HG02678 (cell line): Measurements from ENCODE around the gene EHMT1.
A peak's percentile ranks its signal among the peaks of the same experiment; 100 is the strongest.
"Not testable (repeated sequence)": the region's sequence is repeated elsewhere in the genome, so short reads cannot be mapped to it uniquely, and the experiment has no call there.

ENCODE experiments used
- ATAC-seq: cut with Tn5 transposase; IDR thresholded peaks from one replicate; pipeline ENCODE4 v1.9.1; 2021; ENCODE audit warnings: mild to moderate bottlenecking, moderate library complexity; ENCODE audit not compliant: unreplicated experiment

Gene EHMT1

GRCh38 chr9:137715321-137715720 lies 96.5 kb downstream of the EHMT1 start:
- no peak for ATAC-seq

GRCh38 chr9:137715866-137716693 lies 97.3 kb downstream of the EHMT1 start:
- not testable (repeated sequence) for ATAC-seq

GRCh38 chr9:137716694-137717287 lies 98.0 kb downstream of the EHMT1 start:
- no peak for ATAC-seq

- ATAC-seq, result no peak
Observed at GRCh38 chr9:137717776-137718327, 99.0 kb downstream of the EHMT1 start.

GRCh38 chr9:137719194-137719593 lies 100.4 kb downstream of the EHMT1 start:
- no peak for ATAC-seq

- ATAC-seq, result no peak
Observed at GRCh38 chr9:137720571-137721110, 101.8 kb downstream of the EHMT1 start.

GRCh38 chr9:137721479-137721878 lies 102.7 kb downstream of the EHMT1 start:
- no peak for ATAC-seq

GRCh38 chr9:137721899-137722298 lies 103.1 kb downstream of the EHMT1 start:
- ATAC-seq, result no peak

- no peak for ATAC-seq
Observed at GRCh38 chr9:137722481-137722880, 103.7 kb downstream of the EHMT1 start.

GRCh38 chr9:137723356-137723755 lies 104.6 kb downstream of the EHMT1 start:
- not testable (repeated sequence) for ATAC-seq

GRCh38 chr9:137723783-137724445 lies 105.1 kb downstream of the EHMT1 start:
- no peak for ATAC-seq

- no peak for ATAC-seq
Observed at GRCh38 chr9:137724818-137725240, 106.0 kb downstream of the EHMT1 start.

- no peak for ATAC-seq
Observed at GRCh38 chr9:137725598-137725997, 106.8 kb downstream of the EHMT1 start.

GRCh38 chr9:137726336-137726735 lies 107.5 kb downstream of the EHMT1 start:
- peak; percentile 63 for ATAC-seq

- no peak for ATAC-seq
Observed at GRCh38 chr9:137726764-137727163, 108.0 kb downstream of the EHMT1 start.

GRCh38 chr9:137727716-137728115 lies 108.9 kb downstream of the EHMT1 start:
- ATAC-seq, result no peak

GRCh38 chr9:137728444-137729311 lies 109.9 kb downstream of the EHMT1 start:
- no peak for ATAC-seq

- ATAC-seq, result no peak
Observed at GRCh38 chr9:137731216-137731946, 112.6 kb downstream of the EHMT1 start.

- no peak for ATAC-seq
Observed at GRCh38 chr9:137731947-137732813, 113.4 kb downstream of the EHMT1 start.
